Measurements from ENCODE around the gene ST8SIA6.

The ST8SIA6 gene

DNA sequence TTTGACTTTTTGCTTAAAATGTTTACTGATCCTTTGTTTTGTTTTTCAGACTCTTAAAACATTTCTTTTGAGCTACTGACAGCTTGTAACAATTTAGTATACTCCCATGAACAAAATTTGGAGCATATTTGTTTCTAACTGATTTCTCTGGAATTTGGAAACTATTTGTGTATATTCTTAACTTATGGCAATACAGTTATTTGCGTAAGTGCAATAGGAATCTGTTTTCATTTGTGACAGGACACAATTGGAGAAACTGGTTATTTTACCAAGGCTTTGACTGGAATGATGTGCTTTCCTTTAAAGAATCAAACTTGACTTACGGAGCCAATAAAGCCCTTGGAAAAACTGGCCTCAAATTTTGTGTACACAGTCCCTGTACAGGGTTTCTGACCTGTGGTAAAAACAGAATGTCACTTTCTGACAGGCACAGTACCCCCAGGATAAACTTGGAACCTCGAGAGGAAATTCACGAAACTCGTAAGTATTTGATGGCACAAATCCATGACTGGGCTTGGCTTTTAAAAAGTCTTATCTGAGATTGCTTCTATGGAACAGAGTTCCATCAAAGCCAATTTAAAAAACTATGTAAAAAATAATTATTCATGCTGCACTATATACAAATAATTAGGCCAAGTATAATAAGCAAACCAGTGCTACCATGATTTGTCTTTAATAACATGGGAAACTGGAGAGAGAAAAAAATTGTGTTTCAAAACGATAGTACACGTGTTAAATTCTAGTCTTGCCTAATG, 70.4 kb downstream of the ST8SIA6 start:
- no peak for DNase-seq

DNA sequence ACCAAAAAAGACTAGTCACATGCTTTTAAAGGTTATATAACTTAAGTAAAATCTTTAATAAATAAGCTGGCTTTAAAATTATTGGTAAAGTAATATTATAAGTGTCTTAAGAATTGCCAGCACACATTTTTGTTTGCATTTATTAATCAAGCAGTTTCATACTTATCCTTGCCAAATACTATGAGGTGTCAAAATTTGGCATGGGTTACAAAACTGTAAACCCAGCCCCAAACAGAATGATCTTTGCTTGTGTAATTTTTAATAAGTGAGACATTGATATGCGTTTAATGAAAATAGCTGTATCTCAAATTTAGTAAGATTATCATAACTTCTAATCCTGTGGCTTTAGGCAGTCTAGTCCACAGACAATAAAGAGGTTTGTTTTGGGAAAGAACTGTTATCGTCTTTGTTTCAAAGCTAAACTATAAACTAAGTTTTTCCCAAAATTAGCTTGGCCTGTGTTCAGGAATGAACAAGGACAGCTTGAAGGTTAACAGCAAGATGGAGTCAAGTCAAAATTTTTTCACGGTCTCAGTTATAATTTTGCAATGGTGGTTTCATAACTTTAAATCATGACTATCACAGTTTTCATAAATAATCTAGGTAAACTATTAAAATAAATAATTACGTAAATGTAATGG, 72.8 kb downstream of the ST8SIA6 start:
- no peak for DNase-seq

- DNase-seq = no peak
Measured at GRCh38 chr10:17380888-17381287, 73.5 kb downstream of the ST8SIA6 start.

DNA sequence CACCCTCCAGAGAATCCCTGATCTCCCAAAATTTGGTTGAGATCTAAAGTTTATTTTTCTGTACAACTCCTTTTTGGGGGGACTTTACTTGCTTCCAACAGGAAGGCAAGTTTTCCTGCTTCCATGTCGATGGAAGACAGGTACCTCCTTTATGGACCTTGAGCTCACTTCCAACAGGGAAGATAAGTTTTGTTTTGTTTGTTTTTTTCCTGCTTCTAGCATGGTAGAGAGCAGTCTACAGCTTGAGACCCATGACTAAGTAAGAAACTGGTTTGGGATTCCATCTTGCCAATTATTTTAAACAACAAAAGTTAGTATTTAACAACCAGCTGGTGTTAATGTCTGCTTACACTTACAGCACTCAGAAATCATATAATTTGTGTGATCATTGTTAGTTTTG, 74.4 kb downstream of the ST8SIA6 start:
- DNase-seq = no peak

- no peak for DNase-seq
Measured at GRCh38 chr10:17379151-17379690, 75.2 kb downstream of the ST8SIA6 start.

DNA sequence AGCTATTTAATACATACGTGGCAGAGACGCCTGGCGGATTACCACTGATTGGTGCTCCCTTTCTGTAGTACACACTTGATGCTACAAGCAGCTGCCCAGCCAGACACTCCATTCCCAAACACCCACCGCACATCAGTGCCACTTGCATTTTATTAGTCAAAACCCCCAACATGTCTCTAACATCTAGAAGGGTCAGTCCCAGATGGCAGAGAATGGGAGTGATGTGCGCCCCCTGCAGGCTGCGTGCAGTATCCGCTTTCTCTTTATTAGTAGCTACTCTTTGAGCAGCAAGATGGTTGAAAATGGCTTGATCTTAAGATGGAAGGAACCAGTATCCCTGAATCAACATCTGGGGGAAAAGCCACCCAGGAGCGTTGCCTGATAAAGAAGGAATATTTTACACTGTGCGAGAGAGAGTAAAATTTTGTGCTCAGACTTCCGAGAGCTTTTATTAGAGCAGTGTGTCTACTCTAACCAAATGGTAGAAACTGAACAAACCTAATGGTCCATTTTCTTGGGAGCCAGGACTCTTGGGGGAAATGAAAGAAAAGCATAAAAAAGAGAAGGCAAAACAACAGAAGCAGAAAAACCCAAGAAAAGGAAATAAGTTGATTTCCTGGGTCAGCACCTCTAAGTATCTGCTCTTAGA, 78.3 kb downstream of the ST8SIA6 start:
- no peak for DNase-seq

DNA sequence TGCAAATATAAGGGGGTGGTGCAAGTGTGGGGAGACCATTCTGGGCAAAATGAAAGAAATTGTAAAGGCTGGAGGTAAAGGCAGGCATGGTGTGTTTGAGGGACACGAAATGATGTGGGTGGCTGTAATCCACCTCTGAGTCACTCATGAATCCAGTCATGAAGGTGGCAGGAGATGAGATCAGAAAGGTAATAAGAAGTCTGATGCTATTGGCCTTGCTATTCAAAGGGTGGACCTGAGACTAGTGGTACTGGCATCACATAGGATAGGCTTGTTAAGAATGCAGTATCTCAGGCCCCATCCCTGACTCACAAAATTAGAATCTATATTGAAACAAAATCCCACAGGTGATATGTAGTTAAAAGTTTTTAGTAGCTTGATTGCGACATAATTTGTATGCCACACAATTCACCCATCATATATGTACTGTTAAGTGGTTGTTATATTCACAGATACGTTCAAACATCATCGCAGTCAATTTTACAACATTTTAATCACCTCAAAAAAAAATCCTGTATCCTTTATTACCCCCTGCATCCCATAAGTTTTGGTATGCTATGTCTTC, 85.6 kb downstream of the ST8SIA6 start:
- no peak for DNase-seq

DNA sequence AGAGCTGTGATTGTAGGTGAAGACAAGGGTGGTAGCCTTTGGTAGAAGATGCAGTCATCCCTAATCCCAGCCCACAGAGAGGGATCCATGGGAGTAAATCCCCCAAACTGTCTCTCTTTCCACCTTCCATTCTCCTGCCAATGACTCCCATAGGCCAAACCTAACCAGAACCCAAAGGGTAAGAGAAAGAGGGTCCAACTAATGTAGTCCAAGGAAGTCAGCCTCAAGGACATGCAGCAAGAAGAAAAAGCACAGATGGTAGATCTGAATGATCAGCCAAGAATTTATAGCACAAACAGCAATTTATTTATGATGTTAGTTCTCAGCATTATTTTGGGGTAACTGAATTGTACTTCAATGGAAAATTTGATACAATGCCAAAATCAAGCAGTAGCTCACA, 87.7 kb downstream of the ST8SIA6 start:
- no peak for DNase-seq

DNA sequence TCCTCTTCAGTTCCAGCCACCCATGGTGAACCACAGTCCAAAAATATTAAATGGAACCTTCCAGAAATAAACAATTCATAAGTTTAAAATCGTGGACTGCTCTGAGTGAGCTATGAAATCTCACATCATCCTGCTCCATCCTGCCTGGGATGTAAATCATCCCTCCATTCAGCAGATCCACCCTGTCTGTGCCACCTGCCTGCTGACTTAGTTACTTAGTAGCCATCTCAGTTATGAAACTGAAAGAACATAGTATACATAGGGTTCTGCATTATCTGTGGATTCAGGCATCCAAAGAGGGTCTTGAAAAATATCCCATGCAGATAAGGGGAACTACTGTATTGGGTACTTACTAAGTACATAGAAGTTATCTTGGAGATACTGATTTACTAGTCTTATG, 89.0 kb downstream of the ST8SIA6 start:
- no peak for DNase-seq

DNA sequence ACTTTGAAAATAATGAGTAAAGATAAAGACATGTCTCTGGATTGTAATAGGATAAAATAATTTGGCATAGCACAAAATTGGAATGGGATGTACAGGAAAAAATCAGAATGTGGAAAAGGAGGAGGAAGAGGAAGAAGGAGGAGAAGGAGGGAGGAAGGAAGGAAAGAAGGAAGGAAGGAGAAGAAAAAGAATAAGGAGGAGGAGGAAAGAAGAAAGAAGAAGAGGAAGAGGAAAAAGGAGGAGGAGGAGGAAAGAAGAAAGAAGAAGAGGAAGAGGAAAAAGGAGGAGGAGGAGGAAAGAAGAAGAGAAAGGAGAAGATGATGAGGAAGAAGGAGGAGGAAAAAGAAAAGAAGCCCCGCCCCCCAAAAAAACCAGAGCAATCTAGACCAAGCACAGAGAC, 95.9 kb downstream of the ST8SIA6 start:
- DNase-seq = no peak

- DNase-seq = no peak
Measured at GRCh38 chr10:17357781-17358180, 96.6 kb downstream of the ST8SIA6 start.

GRCh38 chr10:17356820-17357219, 97.6 kb downstream of the ST8SIA6 start:
- no peak for DNase-seq

DNA sequence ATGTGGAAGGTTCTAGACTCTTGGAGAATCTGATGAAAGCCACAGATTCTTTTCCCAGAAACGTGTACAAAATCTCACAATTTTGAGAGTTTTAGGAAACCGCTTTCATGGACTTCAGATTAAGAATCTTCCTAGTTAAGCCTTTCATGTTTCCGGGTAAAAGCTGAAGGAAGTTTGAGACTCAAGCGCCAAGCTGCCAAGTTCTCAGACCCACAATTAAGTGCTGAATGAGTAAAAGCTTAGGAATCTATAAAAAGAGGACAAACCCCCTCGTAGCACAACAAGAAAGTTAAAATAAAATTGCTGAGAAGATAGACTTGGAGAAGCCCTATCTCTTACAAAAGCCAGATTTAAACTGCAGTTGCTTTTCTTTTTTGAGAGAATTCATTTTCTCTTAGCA, 99.6 kb downstream of the ST8SIA6 start:
- no peak for DNase-seq

DNA sequence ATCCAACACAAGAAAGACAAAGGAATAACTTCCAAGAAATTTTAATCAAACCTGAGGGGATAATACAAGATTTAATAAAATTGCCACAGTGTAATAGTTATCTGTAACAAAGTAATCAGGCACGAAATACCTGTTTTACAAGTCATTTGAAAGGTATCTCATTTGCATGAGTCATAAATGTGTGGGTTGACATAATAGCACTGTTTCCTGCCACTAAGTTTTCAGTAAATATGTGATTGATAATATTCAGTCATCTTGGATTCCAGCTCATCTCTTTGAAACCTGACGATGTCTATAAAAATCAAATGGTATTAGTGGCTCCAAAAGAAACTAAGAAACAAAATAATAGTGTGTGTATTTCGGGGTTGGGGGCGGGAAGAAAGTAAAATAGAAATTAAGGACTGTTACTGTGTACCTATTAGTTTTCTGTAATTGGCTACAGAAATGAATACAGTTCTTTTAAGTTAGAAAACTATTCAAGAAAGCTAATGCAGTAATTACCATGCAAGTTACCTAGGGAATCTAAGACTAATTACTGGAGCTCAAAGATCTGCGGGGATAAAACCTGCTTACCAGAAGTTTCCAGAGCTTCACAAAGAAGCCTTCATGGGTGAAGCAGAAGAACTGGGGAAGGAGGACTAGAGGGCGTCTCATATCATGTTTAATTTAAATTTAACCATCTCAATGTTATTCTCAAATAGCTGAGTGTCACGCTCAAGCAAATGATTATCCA, 100.7 kb downstream of the ST8SIA6 start:
- no peak for DNase-seq

DNA sequence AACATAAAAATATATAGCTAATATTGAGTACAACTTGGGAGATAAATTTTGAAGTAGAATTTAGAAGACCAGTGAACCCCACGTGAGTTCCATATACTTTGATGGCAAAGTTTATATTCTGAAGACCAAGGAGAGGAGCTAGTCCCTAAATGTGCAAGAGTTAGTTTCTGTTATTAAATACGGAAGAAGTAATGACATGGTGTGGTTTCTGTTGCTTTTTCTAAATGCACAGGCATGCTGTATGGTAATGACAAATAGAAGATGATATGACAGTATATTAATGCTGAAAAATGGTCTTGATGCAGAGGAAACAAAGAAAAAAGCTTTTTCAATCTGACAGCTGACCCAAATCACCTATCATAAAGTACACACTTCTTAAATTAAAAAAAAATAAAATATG, 101.8 kb downstream of the ST8SIA6 start:
- DNase-seq = no peak

DNA sequence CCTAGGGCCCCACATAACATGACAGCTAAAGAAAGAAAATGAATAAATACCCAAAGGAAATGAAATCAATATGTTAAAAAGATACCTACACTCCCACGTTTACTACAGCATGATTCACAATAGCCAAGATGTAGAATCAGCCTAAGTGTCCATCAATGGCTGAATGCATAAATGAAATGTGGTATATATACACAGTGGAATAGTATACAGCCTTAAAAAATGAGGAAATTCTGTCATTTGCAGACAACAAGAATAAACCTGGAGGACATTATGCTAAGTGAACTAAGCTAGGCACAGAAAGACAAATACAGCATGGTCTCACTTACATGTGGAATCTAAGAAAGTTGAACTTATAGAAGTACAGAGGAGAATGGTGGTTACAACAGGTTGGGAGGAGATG, 102.9 kb downstream of the ST8SIA6 start:
- no peak for DNase-seq

GRCh38 chr10:17349717-17350116, 104.7 kb downstream of the ST8SIA6 start:
- DNase-seq = no peak

- DNase-seq = no peak
Measured at GRCh38 chr10:17348501-17349349, 105.7 kb downstream of the ST8SIA6 start.

DNA sequence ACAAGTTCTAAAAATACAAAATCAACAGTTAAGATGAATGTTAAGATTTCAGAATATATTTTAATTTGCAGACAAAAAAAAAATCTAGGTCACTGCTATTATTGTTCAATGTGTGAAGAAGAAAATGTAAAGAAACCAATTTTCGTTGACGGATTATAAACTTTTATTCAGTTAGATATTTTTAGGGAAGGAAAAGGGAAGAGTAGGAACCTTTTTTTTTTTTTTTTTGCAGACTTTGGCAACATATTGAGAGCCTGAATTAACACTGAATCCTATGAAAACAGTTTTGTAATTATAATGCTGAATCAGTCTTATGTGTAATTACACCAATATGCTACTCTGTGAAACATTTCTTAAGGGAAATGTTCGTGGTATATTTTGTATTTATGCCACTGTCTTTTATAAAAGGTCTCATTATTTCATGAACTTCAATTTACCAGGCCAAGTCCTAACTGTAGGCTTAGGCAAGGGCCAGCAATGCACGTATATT, 106.3 kb downstream of the ST8SIA6 start:
- DNase-seq = no peak

DNA sequence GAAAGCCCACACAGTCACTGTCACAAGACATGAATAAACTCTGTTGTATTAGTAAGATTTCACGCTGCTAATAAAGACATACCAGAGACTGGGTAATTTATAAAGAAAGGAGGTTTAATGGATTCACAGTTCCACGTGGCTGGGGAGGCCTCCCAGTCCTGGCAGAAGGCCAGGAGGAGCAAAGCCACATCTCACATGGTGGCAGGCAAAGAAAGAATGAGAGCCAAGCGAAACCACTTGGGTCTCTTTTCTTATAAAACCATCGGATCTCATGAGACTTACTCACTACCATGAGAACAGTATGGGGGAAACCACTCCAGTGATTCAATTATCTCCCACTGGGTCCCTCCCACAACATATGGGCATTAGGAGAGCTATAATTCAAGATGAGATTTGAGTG, 110.2 kb downstream of the ST8SIA6 start:
- DNase-seq = no peak

GRCh38 chr10:17343118-17343517, 111.3 kb downstream of the ST8SIA6 start:
- no peak for DNase-seq

Data from DMS153 (cell line).